ENCODE data around the gene ISLR2.
"Not testable (repeated sequence)": the region's sequence is repeated elsewhere in the genome, so short reads cannot be mapped to it uniquely, and the experiment has no call there.

Gene ISLR2

GRCh38 chr15:74130155-74130848, at the start of gene ISLR2:
Gene ISLR2, plus strand, starts transcription at chr15:74130586. Its CDS starts 2,169 bp downstream, at chr15:74132755.
- no peak for DNase-seq

- not testable (repeated sequence) for DNase-seq
These were observed 47.9 kb upstream of the ISLR2 start, which contains the start of gene GOLGA6A for GRCh38 chr15:74082450-74082849. Gene GOLGA6A, minus strand, starts transcription at chr15:74082550. Its CDS starts 41 bp downstream, at chr15:74082509.

- not testable (repeated sequence) for DNase-seq
These were observed 35.8 kb upstream of the ISLR2 start for GRCh38 chr15:74094567-74094966.

- DNase-seq = not testable (repeated sequence)
These were observed 34.8 kb upstream of the ISLR2 start for GRCh38 chr15:74095610-74096009.

- DNase-seq = not testable (repeated sequence)
These were observed 33.5 kb upstream of the ISLR2 start for GRCh38 chr15:74096753-74097474.

- DNase-seq = not testable (repeated sequence)
These were observed 30.2 kb upstream of the ISLR2 start for GRCh38 chr15:74099963-74100733.

- DNase-seq = no peak
These were observed 22.3 kb upstream of the ISLR2 start for GRCh38 chr15:74108111-74108510.

GRCh38 chr15:74108611-74109010, 21.8 kb upstream of the ISLR2 start:
- not testable (repeated sequence) for DNase-seq

GRCh38 chr15:74109713-74110112, 20.7 kb upstream of the ISLR2 start:
- DNase-seq = no peak

GRCh38 chr15:74120426-74120825, 10.0 kb upstream of the ISLR2 start:
- no peak for DNase-seq

GRCh38 chr15:74121039-74121438, 9.3 kb upstream of the ISLR2 start:
- DNase-seq = no peak

GRCh38 chr15:74121858-74122257, 8.5 kb upstream of the ISLR2 start:
- DNase-seq = no peak

GRCh38 chr15:74122403-74123130, 7.8 kb upstream of the ISLR2 start:
- DNase-seq = no peak

- DNase-seq = no peak
These were observed 7.3 kb upstream of the ISLR2 start for GRCh38 chr15:74123131-74123429.

GRCh38 chr15:74123658-74124057, 6.7 kb upstream of the ISLR2 start:
- no peak for DNase-seq

GRCh38 chr15:74124196-74124595, 6.2 kb upstream of the ISLR2 start:
- DNase-seq = no peak

- no peak for DNase-seq
These were observed 5.6 kb upstream of the ISLR2 start for GRCh38 chr15:74124759-74125158.

GRCh38 chr15:74127255-74127953, 3.0 kb upstream of the ISLR2 start:
- DNase-seq = peak; percentile 52 to 81

GRCh38 chr15:74127954-74128784, 2.2 kb upstream of the ISLR2 start:
- DNase-seq = no peak

GRCh38 chr15:74128785-74129585, 1.4 kb upstream of the ISLR2 start:
- no peak for DNase-seq

Measured in NCI-H1930 (cell line).